Liver (tissue), 9 donors: ENCODE measurements around the gene NSG1. TPM values are rescaled to one million over a fixed set of nuclear protein-coding genes. Genes with fewer than 3 reads are reported as not detected.

Experiments
- DNase-seq: peaks from one replicate; pipeline ENCODE4 v3.0.0-alpha.2; 2017; ENCODE audit warnings: low spot score
- H3K27ac ChIP-seq, 2 donors: one replicate each; pipeline ENCODE4 v1.7.0; 2013; ENCODE audit warnings: inconsistent platforms in 2 of 2, low read length in 2 of 2, control low read depth in 1 of 2, low read depth in 1 of 2, mild to moderate bottlenecking in 1 of 2
- H3K27me3 ChIP-seq, 4 donors: one replicate each; pipeline versions ENCODE4 v1.6.1 to v1.7.0; 2013; ENCODE audit warnings: low read length in 3 of 4, inconsistent platforms in 1 of 4, mild to moderate bottlenecking in 1 of 4, moderate library complexity in 1 of 4; ENCODE audit not compliant: control insufficient read depth in 4 of 4, insufficient read depth in 4 of 4
- H3K36me3 ChIP-seq, 4 donors: one replicate each; pipeline versions ENCODE4 v1.6.1 to v1.7.0; 2013; ENCODE audit warnings: low read length in 3 of 4, mild to moderate bottlenecking in 3 of 4, low read depth in 1 of 4, moderate library complexity in 1 of 4; ENCODE audit not compliant: control insufficient read depth in 4 of 4, insufficient read depth in 3 of 4
- H3K4me1 ChIP-seq, 4 donors: one replicate each; pipeline versions ENCODE4 v1.6.1 to v1.7.0; 2013; ENCODE audit warnings: low read length in 3 of 4, mild to moderate bottlenecking in 3 of 4, moderate library complexity in 1 of 4; ENCODE audit not compliant: control insufficient read depth in 4 of 4, insufficient read depth in 4 of 4
- H3K4me3 ChIP-seq, 3 donors: one replicate each; pipeline versions ENCODE4 v1.6.1 to v1.7.0; 2013; ENCODE audit warnings: low read length in 3 of 3, control low read depth in 1 of 3, low read depth in 1 of 3, mild to moderate bottlenecking in 1 of 3
- H3K9ac ChIP-seq, 2 donors: one replicate each; pipeline ENCODE4 v1.7.0; 2013; ENCODE audit warnings: low read length in 2 of 2, mild to moderate bottlenecking in 2 of 2, moderate library complexity in 2 of 2, control low read depth in 1 of 2, low read depth in 1 of 2
- H3K9me3 ChIP-seq, 4 donors: one replicate each; pipeline versions ENCODE4 v1.6.1 to v1.7.0; 2013; ENCODE audit warnings: low read length in 3 of 4; ENCODE audit not compliant: control insufficient read depth in 4 of 4
- CTCF ChIP-seq: fragments of 150-350 bp; IDR thresholded peaks from 2 replicates; pipeline ENCODE4 v1.5.1; 2017; ENCODE audit warnings: improper control_type of control experiment, low read depth, low read length; ENCODE audit not compliant: missing input control
- EGR1 ChIP-seq, 2 donors: IDR thresholded peaks; 2 replicates each; pipeline ENCODE4 v1.6.1; 2016 to 2018; ENCODE audit warnings: antibody characterized with exemption in 2 of 2, low read depth in 2 of 2
- FOXA1 ChIP-seq: IDR thresholded peaks from 2 replicates; pipeline ENCODE4 v1.6.1; 2016; ENCODE audit warnings: antibody characterized with exemption
- MAX ChIP-seq: IDR thresholded peaks from 2 replicates; pipeline ENCODE4 v1.6.1; 2016; ENCODE audit warnings: antibody characterized with exemption
- NR2F2 ChIP-seq: IDR thresholded peaks from 2 replicates; pipeline ENCODE4 v1.6.1; 2016; ENCODE audit warnings: antibody characterized with exemption
- RAD21 ChIP-seq, 2 donors: IDR thresholded peaks; 2 replicates each; pipeline ENCODE4 v1.6.1; 2016; ENCODE audit warnings: antibody characterized with exemption in 2 of 2, mild to moderate bottlenecking in 2 of 2
- RXRA ChIP-seq, 2 donors: IDR thresholded peaks; 2 replicates each; pipeline ENCODE4 v1.6.1; 2017 to 2018; ENCODE audit warnings: antibody characterized with exemption in 2 of 2, mild to moderate bottlenecking in 1 of 2
- TAF1 ChIP-seq: conservative IDR thresholded peaks from 2 replicates; pipeline ENCODE4 v1.6.1; 2016; ENCODE audit warnings: antibody characterized with exemption, mild to moderate bottlenecking
- YY1 ChIP-seq: IDR thresholded peaks from 2 replicates; pipeline ENCODE4 v1.6.1; 2016; ENCODE audit warnings: antibody characterized with exemption, mild to moderate bottlenecking
- ZBTB33 ChIP-seq: IDR thresholded peaks from 2 replicates; pipeline ENCODE4 v1.6.1; 2016; ENCODE audit warnings: antibody characterized with exemption
- WGBS: extraction: QIAGEN DNeasy Blood & Tissue Kit; methylation state at CpG from one replicate; pipeline ENCODE4 v1.1.7; 2013; 5-methylcytosine and 5-hydroxymethylcytosine counted together
- polyA plus RNA-seq, 2 donors: library from polyadenylated mRNA; stranded (reverse) in 1 of 2; unstranded in 1 of 2; fragments of 200-250 nt in 1 of 2; fragments of >200 nt in 1 of 2; fragmentation: Nextera tagmentation in 1 of 2; extraction: Ambion mirVana in 1 of 2; gene quantifications; one replicate each; pipeline versions ENCODE4 v1.2.1 to v1.2.3, GENCODE V29; 2013 to 2015
- total RNA-seq, 2 donors: library from RNA; depleted of rRNA; stranded (reverse); fragments of >200 nt; gene quantifications; one replicate each; pipeline ENCODE4 v1.2.3, GENCODE V29; 2014
- TF ChIP-seq, protein P1 (sequence below): IDR thresholded peaks from 2 replicates; pipeline ENCODE4 v1.6.1; 2016; ENCODE audit warnings: antibody characterized with exemption, mild to moderate bottlenecking
- donor health status: healthy.
- donor health status: healthy.
- donor health status: healthy.
- donor health status: healthy.
- donor health status: healthy.

The NSG1 gene
- total and polyA plus RNA-seq, 4 donors, result under 0.01 to 0.33 (median 0.13) TPM

DNA sequence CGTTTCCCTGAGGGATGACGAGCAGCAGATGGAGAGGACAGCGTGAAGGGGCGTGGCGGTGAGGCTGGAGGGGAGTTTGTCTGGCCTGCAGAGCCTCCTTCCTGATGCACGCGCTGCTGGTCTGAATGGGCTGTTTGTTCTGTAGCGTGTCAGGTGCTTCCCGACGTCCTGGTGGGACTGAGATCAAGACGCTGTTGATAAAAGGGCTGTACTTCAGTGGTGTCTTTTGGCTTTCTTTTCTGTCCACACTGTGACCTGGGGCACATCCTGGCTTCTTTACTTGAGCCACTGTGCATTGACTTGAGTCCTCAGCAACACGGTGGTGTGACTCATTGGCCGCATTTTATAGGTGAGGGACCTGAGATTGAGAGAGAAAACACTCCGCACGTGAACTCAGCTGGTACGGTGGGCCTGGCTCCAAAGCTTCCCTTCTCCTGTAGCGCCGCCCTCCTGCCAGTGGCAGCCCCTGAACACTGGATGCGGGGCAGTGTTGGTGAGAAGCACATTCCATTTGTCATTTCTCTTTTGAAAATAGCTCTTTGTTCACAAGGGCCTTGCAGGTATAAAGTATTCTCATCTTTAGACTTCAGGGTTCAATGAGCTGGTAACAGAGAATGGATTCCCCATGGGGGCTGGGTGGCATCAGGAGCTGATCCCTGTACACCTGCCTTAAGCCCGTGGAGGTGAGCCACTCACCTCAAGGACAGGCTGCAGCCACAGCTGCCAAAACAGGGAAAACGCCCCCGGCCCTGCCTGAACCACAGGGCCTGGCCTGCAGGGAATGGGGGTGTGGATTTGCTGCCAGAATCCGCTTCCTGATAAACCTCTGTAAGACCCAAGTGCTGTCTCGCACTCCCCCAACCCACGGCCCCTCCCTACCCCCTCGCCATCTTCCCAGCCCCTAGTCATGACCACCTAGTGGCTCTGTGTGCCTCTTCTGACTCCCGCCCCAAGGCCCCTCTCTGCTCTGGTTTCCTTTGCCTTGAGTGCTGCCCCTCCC is 29.2 kb downstream of the NSG1 start:
- DNase-seq, result no peak
- peaks cover 7 to 27% (median 17%) of the 10 kb centered on the region in 4 donors for H3K36me3 ChIP-seq

DNA sequence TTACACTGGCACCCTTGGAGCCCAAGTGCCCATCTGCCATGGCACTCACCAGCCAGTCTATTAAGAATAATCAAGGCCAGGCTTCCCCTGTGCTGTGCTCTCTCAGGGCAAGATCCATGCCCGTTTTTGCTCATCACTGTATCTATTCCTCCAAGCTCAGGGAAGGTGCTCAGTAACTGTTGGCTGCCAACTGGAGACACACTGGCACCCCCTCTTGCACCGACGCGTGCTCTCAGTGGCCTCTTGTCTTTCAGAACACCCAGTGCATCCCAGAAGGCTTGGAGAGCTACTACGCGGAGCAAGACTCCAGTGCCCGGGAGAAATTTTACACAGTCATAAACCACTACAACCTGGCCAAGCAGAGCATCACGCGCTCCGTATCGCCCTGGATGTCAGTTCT is 30.1 kb downstream of the NSG1 start:
- WGBS, result 97% methylated on average over 11 of the region's 11 CpGs
- H3K36me3 ChIP-seq, result peaks cover 7 to 35% (median 19%) of the 10 kb centered on the region in 4 donors

More for the DNA sequence above, 29.2 kb downstream of the NSG1 start:
- H3K27ac ChIP-seq, result no peak overlapping the region
- H3K9me3 ChIP-seq, result no peaks in the 10 kb centered on the region
- H3K4me3 ChIP-seq, result no peak overlapping the region
- no peak overlapping the region for H3K9ac ChIP-seq
- no peak for TF ChIP-seq TAF1
- no peaks in the 10 kb centered on the region for H3K27me3 ChIP-seq
- WGBS, result 94% methylated on average over 27 of the region's 27 CpGs
- no peaks in the 10 kb centered on the region for H3K4me1 ChIP-seq

More for the DNA sequence above, 30.1 kb downstream of the NSG1 start:
- no peak overlapping the region for H3K9ac ChIP-seq
- TF ChIP-seq NR2F2 (no peak), MAX (no peak), YY1 (no peak), FOXA1 (no peak), EGR1 (IDR thresholded peaks at IDR 0.05; ENCODE audit: low read depth in 2 of 2) (no peak), ZBTB33 (no peak), CTCF (no peak), RAD21 (IDR thresholded peaks at IDR 0.05) (no peak), RXRA (IDR thresholded peaks at IDR 0.05) (no peak)
- TF ChIP-seq, protein P1, sequence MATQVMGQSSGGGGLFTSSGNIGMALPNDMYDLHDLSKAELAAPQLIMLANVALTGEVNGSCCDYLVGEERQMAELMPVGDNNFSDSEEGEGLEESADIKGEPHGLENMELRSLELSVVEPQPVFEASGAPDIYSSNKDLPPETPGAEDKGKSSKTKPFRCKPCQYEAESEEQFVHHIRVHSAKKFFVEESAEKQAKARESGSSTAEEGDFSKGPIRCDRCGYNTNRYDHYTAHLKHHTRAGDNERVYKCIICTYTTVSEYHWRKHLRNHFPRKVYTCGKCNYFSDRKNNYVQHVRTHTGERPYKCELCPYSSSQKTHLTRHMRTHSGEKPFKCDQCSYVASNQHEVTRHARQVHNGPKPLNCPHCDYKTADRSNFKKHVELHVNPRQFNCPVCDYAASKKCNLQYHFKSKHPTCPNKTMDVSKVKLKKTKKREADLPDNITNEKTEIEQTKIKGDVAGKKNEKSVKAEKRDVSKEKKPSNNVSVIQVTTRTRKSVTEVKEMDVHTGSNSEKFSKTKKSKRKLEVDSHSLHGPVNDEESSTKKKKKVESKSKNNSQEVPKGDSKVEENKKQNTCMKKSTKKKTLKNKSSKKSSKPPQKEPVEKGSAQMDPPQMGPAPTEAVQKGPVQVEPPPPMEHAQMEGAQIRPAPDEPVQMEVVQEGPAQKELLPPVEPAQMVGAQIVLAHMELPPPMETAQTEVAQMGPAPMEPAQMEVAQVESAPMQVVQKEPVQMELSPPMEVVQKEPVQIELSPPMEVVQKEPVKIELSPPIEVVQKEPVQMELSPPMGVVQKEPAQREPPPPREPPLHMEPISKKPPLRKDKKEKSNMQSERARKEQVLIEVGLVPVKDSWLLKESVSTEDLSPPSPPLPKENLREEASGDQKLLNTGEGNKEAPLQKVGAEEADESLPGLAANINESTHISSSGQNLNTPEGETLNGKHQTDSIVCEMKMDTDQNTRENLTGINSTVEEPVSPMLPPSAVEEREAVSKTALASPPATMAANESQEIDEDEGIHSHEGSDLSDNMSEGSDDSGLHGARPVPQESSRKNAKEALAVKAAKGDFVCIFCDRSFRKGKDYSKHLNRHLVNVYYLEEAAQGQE, result no peak
- no peak overlapping the region for H3K27ac ChIP-seq
- no peaks in the 10 kb centered on the region for H3K4me1 ChIP-seq
- DNase-seq, result no peak
- no peaks in the 10 kb centered on the region for H3K9me3 ChIP-seq
- H3K27me3 ChIP-seq, result no peaks in the 10 kb centered on the region
- H3K4me3 ChIP-seq, result no peak overlapping the region
